NCI-H2107 treated with DMSO at 0.1 percent for 48 hours (cell line): ENCODE results near the gene ZNF648.
A peak's percentile ranks its signal among the peaks of the same experiment; 100 is the strongest.
"Not testable (repeated sequence)": the region's sequence is repeated elsewhere in the genome, so short reads cannot be mapped to it uniquely, and the experiment has no call there.

Source experiments
- DNase-seq: peaks from one replicate; lab custom pipeline; 2025; ENCODE audit not compliant: unreplicated experiment; lab: John Stamatoyannopoulos, UW

The ZNF648 gene, protein sequence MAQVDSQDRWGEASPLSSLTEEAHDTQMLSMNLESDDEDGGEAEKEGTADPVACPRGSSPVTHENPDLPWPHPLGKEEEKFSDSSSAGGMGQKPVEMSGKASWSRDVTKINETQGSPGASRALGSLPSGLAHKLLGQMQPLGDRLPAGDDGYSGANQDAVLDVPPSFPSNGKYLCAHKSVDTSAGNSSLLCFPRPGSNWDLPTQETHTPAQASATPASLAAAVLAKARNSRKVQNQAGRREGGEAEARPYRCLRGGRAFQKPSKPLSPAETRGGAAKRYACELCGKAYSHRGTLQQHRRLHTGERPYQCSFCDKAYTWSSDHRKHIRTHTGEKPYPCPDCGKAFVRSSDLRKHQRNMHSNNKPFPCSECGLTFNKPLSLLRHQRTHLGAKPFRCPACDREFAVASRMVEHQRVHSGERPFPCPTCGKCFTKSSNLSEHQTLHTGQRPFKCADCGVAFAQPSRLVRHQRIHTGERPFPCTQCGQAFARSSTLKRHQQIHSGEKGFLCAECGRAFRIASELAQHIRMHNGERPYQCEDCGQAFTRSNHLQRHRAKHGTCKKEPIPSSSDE

DNA sequence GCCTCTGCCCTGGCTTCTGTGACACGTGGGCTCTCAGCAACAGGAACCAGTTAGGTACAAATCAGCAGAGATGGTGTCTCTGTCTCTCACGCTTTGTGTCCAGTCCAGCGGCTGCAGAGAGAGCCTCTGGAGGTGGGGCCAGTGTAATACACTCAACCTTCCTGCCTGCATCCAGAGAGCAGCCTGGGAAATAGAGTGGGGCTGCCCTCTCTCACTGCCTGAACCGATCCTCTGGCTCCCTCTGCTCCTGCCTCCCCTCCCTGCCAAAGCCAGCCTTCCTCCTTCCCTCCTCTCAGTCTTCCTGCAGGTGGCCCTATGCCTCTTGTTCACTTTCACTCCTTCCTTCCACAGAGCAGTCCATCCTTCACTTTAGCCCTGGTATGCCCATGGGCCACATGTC lies at the start of gene ZNF648:
ZNF648 (minus strand) TSS at position 119 of the 400 bp plus-strand sequence. CDS start 3,702 bp downstream, outside the sequence.
- no peak for DNase-seq

DNA sequence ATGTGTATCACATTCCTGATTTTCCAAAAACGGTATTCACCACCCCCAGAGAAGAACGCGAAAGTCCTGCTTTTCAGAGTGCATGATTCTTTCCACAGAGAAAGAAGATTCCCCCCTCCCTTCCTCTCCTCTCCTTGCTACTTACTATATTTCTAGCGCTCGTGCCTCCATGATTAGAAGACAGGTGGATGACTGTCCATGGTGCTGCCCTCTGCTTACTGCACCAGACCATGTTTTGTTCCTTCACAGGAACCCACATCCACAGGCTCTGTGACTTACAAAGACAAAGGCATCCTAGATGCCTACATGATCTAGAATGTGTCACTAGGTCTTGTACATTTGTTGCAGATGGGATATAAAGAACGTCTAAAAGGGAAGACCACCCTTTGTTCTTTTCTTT lies 49.1 kb upstream of the ZNF648 start:
- DNase-seq: no peak

GRCh38 chr1:182109771-182110170 lies 48.3 kb upstream of the ZNF648 start:
- peak; percentile 14 for DNase-seq

DNA sequence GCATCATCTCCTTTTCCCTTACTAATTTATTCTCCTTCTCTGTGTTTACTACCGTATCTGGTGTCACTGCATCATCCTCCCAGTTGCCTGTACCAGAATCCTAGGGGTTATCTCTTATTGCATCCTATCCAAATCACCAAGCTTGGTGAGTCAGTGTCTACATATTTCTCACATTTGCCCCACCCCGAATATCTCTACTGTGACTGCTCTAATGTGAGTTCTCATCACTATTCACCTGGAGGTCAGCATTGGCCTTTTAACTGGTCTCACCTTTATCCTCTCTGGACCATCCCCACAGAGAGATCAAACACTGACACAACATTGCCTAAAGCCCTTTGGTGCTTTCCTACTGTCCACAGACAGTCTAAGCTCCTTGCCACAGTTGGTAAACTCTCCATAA lies 45.7 kb upstream of the ZNF648 start:
- DNase-seq: no peak

DNA sequence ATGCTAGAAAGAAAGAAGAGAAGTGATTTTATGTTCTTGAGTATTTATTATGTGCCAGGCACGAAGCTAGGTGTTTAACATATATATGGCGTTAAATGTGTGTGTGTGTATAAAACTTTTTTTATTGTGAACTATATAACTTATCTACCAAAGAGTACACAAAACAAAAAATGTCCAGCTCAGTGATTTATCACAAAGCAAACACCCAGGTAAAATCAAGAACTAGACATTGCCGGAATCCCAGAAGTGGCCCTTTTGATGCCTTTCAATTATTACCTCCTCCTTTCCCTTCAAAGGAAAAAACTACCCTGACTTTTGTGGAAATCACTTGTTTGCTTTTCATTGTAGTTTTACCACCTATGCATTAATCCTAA lies 40.5 kb upstream of the ZNF648 start:
- no peak for DNase-seq

DNA sequence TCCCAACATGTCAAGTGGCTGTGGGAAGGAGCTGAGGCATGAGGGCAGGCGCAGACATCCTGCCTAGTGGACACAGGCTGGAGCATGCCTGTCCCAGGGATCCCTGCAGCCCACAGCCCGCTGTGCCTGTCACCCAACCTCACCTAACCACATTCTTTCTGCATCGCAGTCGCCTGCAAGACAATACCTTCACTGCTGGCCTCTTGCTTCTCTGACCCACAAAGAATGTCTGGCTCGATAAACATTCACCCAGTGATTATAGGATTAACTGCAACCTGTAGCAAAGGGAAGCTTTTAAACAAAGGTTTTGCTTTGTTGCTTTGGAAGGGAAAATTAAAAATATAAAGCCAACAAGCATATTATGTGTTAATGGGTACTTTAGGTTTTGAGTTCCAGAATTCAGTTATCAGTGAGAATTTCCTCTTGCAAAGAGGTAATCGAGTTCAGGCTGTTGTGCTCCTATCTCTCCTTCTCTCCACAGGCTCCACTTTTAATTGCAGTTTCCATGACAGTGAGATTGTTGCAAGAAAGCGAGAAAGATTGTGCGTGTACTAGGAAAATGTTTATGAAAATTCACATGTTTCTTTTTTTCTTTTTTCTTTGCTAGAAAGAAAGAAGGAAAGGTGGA lies 40.0 kb upstream of the ZNF648 start:
- DNase-seq: peak; percentile 41

DNA sequence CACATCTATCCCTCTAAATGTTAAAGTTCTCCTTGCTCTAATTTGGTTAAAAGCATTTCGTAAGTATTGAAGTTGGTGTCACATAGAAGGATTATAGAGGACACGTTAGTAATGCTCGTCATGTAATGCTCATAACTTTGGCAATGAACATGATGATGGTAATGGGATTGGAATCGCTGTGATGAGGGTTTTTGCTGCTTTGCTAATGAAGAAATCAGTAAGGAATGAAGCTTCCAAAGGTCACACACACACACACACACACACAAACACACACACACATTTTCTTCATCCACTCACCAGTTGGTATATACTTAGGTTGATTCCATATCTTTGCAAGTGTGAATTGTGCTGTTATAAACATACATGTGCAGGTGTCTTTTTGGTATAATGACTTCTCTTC lies 36.8 kb upstream of the ZNF648 start:
- no peak for DNase-seq

DNA sequence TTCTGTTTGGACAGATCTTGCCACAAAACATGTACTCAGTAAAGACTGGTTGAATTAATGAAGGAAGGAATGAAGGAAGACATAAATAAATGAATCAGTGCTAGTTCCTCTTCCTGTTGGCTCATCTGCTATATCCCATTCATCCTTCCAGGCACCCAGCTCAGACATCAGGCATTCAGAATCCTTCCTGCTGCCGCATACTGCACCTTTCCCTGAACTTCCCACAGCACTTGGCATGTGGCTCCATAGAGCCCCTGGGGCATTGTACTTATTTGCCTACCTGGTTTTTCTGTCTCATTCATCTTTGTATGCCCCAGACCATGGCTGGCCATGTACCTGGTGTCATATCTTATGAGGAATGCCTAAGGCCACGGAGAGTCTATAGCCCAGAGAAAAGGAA lies 34.4 kb upstream of the ZNF648 start:
- no peak for DNase-seq

DNA sequence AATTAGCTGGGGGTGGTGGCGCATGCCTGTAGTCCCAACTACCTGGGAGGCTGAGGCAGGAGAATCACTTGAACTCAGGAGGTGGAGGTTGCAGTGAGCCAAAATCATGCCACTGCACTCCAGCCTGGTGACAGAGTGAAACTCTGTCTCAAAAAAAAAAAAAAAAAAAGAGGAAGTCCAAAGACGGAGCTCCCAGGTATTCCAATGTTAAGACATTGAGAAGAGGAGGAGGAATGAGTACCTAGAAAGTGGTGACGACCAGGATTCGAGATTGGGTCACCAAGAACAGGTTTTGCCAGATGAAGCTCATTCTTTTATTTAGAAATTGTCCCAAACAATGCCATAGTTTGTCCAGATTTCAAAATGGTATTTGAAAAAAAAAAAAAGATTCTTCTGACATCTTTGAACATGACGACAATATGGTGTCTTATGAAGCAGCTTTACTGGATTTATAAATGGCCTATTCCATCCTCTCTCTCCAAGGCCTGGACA lies 33.0 kb upstream of the ZNF648 start:
- DNase-seq: not testable (repeated sequence)

GRCh38 chr1:182093781-182094180 lies 32.3 kb upstream of the ZNF648 start:
- no peak for DNase-seq

DNA sequence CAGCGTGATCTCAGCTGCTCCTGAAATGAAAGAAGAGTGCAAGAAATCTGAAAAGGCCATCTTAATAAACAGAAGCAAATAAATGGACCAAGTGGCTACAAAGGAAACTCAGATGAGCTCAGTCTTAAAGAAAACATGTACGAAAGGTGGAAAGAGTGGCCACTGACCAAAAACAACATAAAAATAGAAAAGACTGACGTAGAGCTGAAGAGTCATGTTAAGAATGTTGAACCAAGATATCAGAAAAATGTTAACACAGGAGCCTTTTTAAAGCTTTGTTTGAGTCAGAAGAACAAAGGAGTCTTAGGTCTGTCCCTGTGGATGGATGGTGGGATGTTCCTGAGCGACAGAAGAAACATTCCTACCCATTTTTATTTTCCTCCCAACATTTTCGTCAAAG lies 30.8 kb upstream of the ZNF648 start:
- no peak for DNase-seq

DNA sequence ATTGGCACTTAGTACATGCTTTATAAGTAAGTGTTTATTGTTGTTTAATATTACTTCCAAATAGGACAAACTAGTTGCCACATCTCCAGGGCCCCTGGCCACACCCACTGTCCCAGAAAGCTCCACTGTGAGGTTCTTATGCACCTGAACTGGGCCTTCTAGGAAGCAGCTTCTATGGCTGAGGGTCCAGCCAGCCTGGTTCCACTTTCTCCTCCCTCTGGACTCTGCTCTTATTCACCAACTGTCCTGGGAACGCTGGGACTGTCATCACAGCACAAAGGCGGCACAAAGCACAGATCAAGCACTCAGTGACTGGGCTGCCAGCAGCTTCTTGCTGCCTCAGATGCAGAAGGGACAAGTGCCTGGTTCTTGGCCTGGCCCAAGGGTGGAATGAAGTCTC lies 29.6 kb upstream of the ZNF648 start:
- DNase-seq: no peak

GRCh38 chr1:182087719-182088350 lies 26.3 kb upstream of the ZNF648 start:
- DNase-seq: no peak

DNA sequence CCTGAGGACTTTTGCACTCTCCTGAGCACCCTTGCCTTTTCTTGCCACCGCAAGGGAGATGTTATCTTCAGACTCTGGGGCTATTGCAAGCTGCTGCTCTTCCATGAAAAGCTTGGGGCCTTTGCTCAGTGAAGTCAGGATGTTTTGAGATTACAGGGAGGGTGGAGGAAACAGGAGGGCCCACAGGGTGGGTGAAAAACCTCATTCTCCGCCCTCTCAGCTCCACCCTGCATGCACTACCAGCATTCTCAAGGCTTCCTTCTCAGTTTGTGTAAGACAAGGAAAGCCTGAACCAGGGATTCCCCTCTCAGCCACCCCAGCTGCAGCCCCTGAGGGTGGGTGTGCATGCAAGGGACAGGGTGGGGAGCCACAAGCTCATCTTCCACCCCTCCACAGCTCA lies 25.8 kb upstream of the ZNF648 start:
- no peak for DNase-seq

DNA sequence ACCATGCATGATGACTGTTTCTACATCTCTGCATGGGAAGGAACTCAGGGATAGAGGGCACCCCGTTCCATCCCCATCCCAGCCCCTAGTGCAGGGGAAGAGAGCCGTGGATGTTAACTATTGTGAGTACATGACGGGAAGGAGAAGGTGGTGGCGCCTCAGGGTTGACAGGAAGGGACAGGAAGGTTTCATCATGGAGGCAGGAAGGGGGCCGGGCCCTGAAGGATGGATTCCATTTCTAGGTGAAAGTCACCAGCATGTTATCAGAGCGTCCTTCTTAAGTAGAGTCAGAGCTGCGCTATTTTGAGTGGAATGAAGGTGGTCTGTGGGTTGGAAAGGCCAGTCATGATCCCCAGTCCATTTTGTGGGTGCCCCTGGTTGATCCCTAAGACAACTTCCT lies 25.1 kb upstream of the ZNF648 start:
- no peak for DNase-seq

DNA sequence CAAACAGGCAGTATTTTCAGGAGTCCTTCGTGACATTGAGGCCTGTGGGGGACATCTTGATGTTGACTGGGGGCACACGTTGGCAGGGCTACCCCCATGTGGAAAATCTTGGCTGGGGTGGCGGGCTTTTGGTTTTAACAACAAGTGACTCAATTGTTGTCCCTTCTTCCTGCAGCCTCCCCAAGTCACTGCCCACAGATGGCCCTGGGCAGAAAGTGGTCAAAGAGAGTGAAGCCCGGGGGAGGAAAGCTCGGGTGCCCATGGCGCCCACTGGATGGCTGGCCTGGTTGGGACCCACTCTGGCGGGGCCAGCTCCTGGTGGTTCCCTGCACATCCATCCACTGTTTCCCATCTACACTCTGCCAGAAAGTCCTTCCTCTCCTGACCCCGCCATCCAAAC lies 24.6 kb upstream of the ZNF648 start:
- no peak for DNase-seq

GRCh38 chr1:182085726-182086125 lies 24.2 kb upstream of the ZNF648 start:
- DNase-seq: no peak

DNA sequence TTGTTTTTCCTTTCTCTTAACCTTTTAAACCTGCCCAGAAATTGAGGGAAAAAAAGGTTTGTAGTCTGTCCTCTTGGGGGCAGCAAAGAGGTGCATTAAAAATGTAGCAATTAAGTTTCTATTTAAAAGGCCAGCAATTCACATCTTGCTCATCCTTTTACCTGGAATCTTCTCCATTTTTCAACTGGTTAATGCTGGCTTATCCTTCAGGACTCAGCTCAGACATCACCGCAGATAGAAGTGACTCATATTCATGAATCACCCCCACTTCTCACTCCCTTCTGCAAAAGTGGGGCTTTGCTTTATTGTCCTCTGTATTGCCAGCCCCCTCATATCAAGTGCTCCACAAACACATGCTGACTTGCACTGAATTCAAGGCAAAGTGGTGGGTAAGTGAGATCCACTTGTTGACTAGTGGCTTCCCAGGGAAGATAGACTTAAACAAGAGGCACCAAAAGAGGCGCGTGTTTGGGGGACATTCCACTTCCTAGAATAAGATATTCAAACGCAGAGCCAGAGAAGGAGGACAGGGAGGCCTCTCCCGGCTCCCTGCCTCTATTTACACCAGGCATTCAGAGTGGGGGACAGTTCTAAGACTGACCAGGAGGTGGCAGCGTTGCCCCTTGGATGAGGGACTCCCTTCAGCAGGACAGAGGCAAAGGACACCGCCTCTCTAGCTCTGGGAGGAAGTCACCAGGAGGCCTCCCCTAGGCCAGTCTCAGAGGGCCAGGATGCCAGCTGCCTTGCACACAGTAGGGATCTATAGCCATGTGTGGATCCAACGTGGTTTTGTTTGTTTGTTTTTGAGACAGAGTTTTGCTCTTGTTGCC lies 23.2 kb upstream of the ZNF648 start:
- DNase-seq: peak; percentile 74

DNA sequence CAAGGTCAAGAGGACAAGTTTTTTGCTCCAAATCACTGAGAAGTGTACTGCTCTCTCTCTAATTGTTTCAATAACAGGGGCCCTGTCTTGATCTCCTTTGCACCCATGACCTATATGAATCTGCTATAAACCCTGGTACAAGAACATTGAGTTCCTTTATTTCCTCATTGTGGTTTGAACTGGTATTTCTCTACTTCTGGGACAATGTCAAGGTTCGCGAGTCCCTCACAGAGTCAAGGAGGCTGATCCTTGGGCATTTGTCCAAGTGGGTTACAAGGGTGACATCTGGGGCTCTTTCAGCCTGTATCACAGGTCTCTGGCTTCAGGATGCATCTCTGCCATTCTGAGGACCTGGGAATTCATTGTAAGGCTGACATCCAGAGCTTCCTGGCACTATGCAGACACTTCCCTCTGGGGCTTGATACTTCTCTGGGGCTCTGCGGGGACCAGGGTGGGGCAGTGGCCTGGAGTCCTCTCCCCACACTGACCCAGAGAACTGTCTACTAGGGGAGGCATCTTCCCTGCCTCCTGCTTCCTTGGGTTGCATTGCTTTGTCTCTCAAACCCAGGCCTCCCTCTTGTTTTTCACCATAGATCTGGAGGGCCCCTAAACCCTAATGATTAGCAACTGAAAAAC lies 22.5 kb upstream of the ZNF648 start:
- DNase-seq: no peak

DNA sequence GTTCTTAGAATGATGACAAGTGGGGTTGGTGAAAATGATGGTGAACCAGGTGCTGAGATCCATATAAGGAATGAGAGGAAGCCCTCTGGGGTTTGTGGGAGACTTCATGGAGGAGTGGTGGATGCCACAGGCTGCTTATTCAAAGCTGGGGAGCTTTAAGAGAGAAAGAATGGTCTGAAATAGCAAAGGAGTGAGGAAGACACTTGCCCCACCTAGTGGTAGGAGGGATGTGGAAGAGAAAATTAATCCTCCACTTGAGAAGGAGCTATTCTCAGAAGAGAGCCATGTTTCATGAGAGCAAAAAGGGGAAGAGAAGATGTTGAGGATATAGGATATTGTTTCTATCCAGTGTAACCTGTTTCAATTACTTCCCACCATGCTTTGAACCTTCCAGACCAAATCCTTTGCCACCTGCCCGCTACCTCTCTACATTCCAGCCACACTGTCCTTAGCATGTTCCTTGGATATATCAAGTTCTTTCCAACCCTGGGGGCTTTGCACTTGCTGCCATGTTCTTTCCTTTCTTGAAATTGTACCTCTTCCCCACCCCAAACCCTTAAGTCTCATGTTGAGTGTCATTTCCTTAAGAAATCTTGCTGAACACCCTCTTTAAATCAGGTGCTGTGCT lies 19.6 kb upstream of the ZNF648 start:
- peak; percentile 76 for DNase-seq
